Prostate gland (tissue), 2 donors: ENCODE results near the gene TRIO.

Experiments used
- POLR2A ChIP-seq: fragments of 450-650 bp; IDR thresholded peaks from one replicate; pipeline ENCODE4 v1.6.1; 2016; ENCODE audit warnings: antibody characterized with exemption, mild to moderate bottlenecking
- POLR2AphosphoS5 ChIP-seq: sonication (generic); formaldehyde crosslinking; IDR thresholded peaks from one replicate; pipeline ENCODE4 v1.6.1; 2017; ENCODE audit warnings: antibody characterized with exemption
- TF ChIP-seq, protein P1 (sequence below), 4 experiments: fragments of 200-600 bp in 2 of 4; fragments of 450-650 bp in 2 of 4; sonication (generic) in 2 of 4; IDR thresholded peaks; 1 replicate in 3 of 4; 2 replicates in 1 of 4; pipeline ENCODE4 v1.5.1; 2016 to 2019; ENCODE audit warnings: antibody characterized with exemption in 4 of 4, mild to moderate bottlenecking in 2 of 4, moderate library complexity in 2 of 4

DNA sequence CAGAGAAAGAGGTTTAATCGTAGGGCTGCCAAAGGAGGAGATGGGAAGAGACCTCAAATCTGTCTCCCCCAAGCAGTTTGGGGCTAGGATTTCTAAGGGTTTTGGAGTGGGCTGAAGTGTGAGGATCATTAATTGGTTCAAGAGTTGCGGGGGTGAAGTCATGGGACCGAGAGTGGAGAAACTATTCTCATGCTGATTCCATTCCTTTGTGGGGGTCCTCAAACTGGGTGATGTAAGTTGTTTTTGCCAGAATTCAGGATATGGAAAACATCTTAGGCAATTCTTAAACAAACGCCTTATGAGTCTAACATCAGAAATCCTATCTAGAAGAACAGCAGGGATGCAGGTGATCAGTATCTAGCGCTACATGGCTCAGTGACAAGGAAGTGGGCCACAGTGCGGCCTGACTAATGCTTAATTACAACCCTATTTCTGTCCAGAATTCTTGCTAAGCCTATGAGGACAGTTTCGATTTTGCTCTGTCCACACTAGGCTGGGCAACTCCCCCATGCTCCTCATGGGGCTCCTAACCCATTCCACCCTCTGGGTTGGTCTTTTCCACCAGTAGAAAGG is 27.7 kb upstream of the TRIO start:
- TF ChIP-seq, protein P1, sequence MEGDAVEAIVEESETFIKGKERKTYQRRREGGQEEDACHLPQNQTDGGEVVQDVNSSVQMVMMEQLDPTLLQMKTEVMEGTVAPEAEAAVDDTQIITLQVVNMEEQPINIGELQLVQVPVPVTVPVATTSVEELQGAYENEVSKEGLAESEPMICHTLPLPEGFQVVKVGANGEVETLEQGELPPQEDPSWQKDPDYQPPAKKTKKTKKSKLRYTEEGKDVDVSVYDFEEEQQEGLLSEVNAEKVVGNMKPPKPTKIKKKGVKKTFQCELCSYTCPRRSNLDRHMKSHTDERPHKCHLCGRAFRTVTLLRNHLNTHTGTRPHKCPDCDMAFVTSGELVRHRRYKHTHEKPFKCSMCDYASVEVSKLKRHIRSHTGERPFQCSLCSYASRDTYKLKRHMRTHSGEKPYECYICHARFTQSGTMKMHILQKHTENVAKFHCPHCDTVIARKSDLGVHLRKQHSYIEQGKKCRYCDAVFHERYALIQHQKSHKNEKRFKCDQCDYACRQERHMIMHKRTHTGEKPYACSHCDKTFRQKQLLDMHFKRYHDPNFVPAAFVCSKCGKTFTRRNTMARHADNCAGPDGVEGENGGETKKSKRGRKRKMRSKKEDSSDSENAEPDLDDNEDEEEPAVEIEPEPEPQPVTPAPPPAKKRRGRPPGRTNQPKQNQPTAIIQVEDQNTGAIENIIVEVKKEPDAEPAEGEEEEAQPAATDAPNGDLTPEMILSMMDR (IDR thresholded peaks at IDR 0.05): no peak
- TF ChIP-seq POLR2A (no peak), POLR2AphosphoS5 (no peak)
